SK-N-SH (cell line): ENCODE data around the gene CFAP43. TPM values are rescaled to one million over a fixed set of nuclear protein-coding genes. Genes with fewer than 3 reads are reported as not detected.

Source experiments
- CTCF ChIA-PET: fragments of 300-600, 350-600 bp; formaldehyde crosslinking; extraction: SDS; loops from one replicate; lab custom pipeline; 2021; lab: Yijun Ruan, JAX
- POLR2A ChIA-PET: fragments of 350-600 bp; sonication (Branson Sonifier 250); formaldehyde crosslinking; extraction: SDS; loops from one replicate; lab custom pipeline; 2020; ENCODE audit warnings: antibody characterized with exemption, inconsistent platforms; lab: Yijun Ruan, JAX
- DNase-seq: peaks from one replicate; pipeline ENCODE4 v3.0.0; 2012
- H2AFZ ChIP-seq: fragments of 200-600 bp; sonication (generic); 2 replicates; pipeline ENCODE4 v1.8.1; 2016; ENCODE audit warnings: antibody characterized with exemption, mild to moderate bottlenecking, low read depth
- H3F3A ChIP-seq: fragments of 200-600 bp; sonication (generic); replicated peaks from 2 replicates; pipeline ENCODE3; 2016; ENCODE audit warnings: antibody characterized with exemption, mild to moderate bottlenecking; ENCODE audit not compliant: insufficient read depth
- H3K27ac ChIP-seq, 2 experiments: fragments of 200-500 bp in 1 of 2; fragments of 200-600 bp in 1 of 2; sonication (Bioruptor generic) in 1 of 2; sonication (generic), shearing (Covaris generic) in 1 of 2; 2 replicates each; pipeline versions ENCODE4 v1.5.1 to v1.6.1; 2014 to 2016; ENCODE audit warnings: low read depth in 2 of 2, inconsistent platforms in 1 of 2, low read length in 1 of 2, mild to moderate bottlenecking in 1 of 2, mixed read lengths in 1 of 2
- H3K27me3 ChIP-seq: fragments of 200-600 bp; sonication (generic), shearing (Covaris generic); 2 replicates; pipeline ENCODE4 v1.6.1; 2016; ENCODE audit warnings: mixed run types; ENCODE audit not compliant: insufficient read depth
- H3K36me3 ChIP-seq, 2 experiments: fragments of 200-500 bp in 1 of 2; fragments of 200-600 bp in 1 of 2; sonication (Bioruptor generic) in 1 of 2; sonication (generic) in 1 of 2; replicated peaks in 1 of 2; 2 replicates each; pipeline versions ENCODE3 to v1.5.1; 2014 to 2016; ENCODE audit warnings: low read length in 1 of 2, mild to moderate bottlenecking in 1 of 2; ENCODE audit not compliant: insufficient read depth in 2 of 2, control insufficient read depth in 1 of 2
- H3K4me1 ChIP-seq, 2 experiments: fragments of 200-500 bp in 1 of 2; fragments of 200-600 bp in 1 of 2; sonication (Bioruptor generic) in 1 of 2; sonication (generic), shearing (Covaris generic) in 1 of 2; 2 replicates each; pipeline versions ENCODE4 v1.5.1 to v1.6.1; 2014 to 2016; ENCODE audit warnings: low read depth in 1 of 2, low read length in 1 of 2, mixed run types in 1 of 2; ENCODE audit not compliant: insufficient read depth in 2 of 2, control insufficient read depth in 1 of 2
- H3K4me2 ChIP-seq: fragments of 200-600 bp; sonication (generic), shearing (Covaris generic); 2 replicates; pipeline ENCODE4 v1.6.1; 2017; ENCODE audit warnings: mixed run types
- H3K4me3 ChIP-seq, 2 experiments: fragments of 200-500 bp in 1 of 2; fragments of 200-600 bp in 1 of 2; sonication (Bioruptor generic) in 1 of 2; sonication (generic), shearing (Covaris generic) in 1 of 2; 2 replicates each; pipeline versions ENCODE4 v1.5.1 to v1.8.1; 2014 to 2016; ENCODE audit warnings: low read depth in 2 of 2, inconsistent platforms in 1 of 2, low read length in 1 of 2, mild to moderate bottlenecking in 1 of 2, mixed read lengths in 1 of 2, moderate library complexity in 1 of 2
- H3K79me2 ChIP-seq: fragments of 200-600 bp; sonication (generic); 2 replicates; pipeline ENCODE4 v1.8.1; 2017; ENCODE audit warnings: mild to moderate bottlenecking; ENCODE audit not compliant: insufficient read depth
- H3K9ac ChIP-seq: fragments of 200-600 bp; sonication (generic); 2 replicates; pipeline ENCODE4 v1.6.1; 2017; ENCODE audit warnings: mixed run types
- H3K9me2 ChIP-seq: fragments of 200-600 bp; sonication (generic); 2 replicates; pipeline ENCODE4 v1.6.1; 2017; ENCODE audit warnings: mixed run types
- H3K9me3 ChIP-seq: fragments of 200-600 bp; sonication (generic); 2 replicates; pipeline ENCODE4 v1.6.1; 2017; ENCODE audit warnings: mixed run types, mild to moderate bottlenecking, moderate library complexity
- H4K20me1 ChIP-seq: fragments of 200-600 bp; sonication (generic); 2 replicates; pipeline ENCODE4 v1.6.1; 2017; ENCODE audit warnings: mild to moderate bottlenecking, mixed run types; ENCODE audit not compliant: insufficient read depth
- CHD2 ChIP-seq: fragments of 150-350 bp; IDR thresholded peaks from 2 replicates; pipeline ENCODE4 v1.6.1; 2018; ENCODE audit warnings: low read length; ENCODE audit not compliant: partially characterized antibody
- EZH2phosphoT487 ChIP-seq: fragments of 200-600 bp; sonication (generic); IDR thresholded peaks from 2 replicates; pipeline ENCODE4 v1.6.1; 2017; ENCODE audit warnings: low read depth, mixed run types, mild to moderate bottlenecking, antibody characterized with exemption, moderate library complexity, borderline replicate concordance
- FOSL2 ChIP-seq: IDR thresholded peaks from 2 replicates; pipeline ENCODE4 v1.4.0; 2012; ENCODE audit warnings: low read depth, mild to moderate bottlenecking, moderate library complexity, borderline replicate concordance
- FOXJ3 ChIP-seq: sonication (generic); formaldehyde crosslinking; IDR thresholded peaks from 2 replicates; pipeline ENCODE4 v1.5.1; 2020; ENCODE audit warnings: mild to moderate bottlenecking, missing genetic modification reagents
- GABPA ChIP-seq: IDR thresholded peaks from 2 replicates; pipeline ENCODE4 v1.4.0; 2012; ENCODE audit warnings: low read depth, mild to moderate bottlenecking
- JUND ChIP-seq: IDR thresholded peaks from 2 replicates; pipeline ENCODE4 v1.4.0; 2012
- MEF2A ChIP-seq: IDR thresholded peaks from 2 replicates; pipeline ENCODE4 v1.4.0; 2012; ENCODE audit warnings: low read depth, borderline replicate concordance
- PBX3 ChIP-seq: IDR thresholded peaks from 2 replicates; pipeline ENCODE4; 2012
- RAD21 ChIP-seq: IDR thresholded peaks from 2 replicates; pipeline ENCODE4 v1.6.1; 2012; ENCODE audit warnings: mild to moderate bottlenecking, low read length
- RCOR1 ChIP-seq: fragments of 150-350 bp; IDR thresholded peaks from 2 replicates; pipeline ENCODE4 v1.6.1; 2017; ENCODE audit warnings: antibody characterized with exemption, low read length
- TAF1 ChIP-seq: IDR thresholded peaks from 2 replicates; pipeline ENCODE4 v1.6.1; 2012; ENCODE audit warnings: low read depth, mild to moderate bottlenecking, low read length, moderate library complexity, borderline replicate concordance
- TCF12 ChIP-seq: IDR thresholded peaks from 2 replicates; pipeline ENCODE4 v1.4.0; 2012
- WGBS: methylation state at CpG from one replicate; pipeline ENCODE4 v1.1.6; 2017; ENCODE audit warnings: low lambda C conversion rate; 5-methylcytosine and 5-hydroxymethylcytosine counted together
- polyA plus RNA-seq, 3 experiments: library from polyadenylated mRNA; depleted of rRNA; stranded (reverse); fragments of >200 nt; gene quantifications; 2 replicates each; pipeline ENCODE4 v1.2.3, GENCODE V29; 2012
- TF ChIP-seq, protein P1 (sequence below): IDR thresholded peaks from 2 replicates; pipeline ENCODE4 v1.4.0; 2012; ENCODE audit warnings: low read depth, borderline replicate concordance

Gene CFAP43
- polyA plus RNA-seq, 1 of the 3 experiments (the other 2 are of a cell fraction): 0.35 TPM

DNA sequence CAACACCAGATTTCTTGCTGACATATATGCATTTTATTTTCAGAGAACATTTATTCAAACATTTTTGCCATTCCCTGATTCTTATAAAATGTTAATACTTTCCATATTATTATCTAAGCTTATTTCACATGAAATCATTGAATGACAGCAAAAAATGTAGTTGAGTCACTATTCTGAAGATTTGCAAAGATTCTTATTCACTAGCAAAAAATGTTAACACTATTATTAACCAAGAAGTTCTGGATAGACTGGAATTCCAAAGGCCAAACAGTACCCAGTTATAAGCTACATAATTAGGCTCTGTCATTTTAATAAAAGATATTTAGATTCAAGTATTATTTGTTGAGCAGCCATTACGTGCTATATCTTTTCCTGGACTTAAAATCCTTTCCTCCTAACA is 41.1 kb upstream of the CFAP43 start:
- no peaks in the 10 kb centered on the region for H3K27me3 ChIP-seq
- H3F3A ChIP-seq: peaks cover 19% of the 10 kb centered on the region
- peak overlapping the region in 1 of 2 experiments; percentile 76; a peak in 2 of 4 replicates for H3K27ac ChIP-seq
- H3K79me2 ChIP-seq: peaks cover 1% of the 10 kb centered on the region
- DNase-seq: no peak
- H3K9ac ChIP-seq: peak overlapping the region; percentile 13; the same call in 1 of the 2 replicates
- 49% methylated on average over 1 of the region's 1 CpG for WGBS
- no peaks in the 10 kb centered on the region for H3K9me2 ChIP-seq
- ChIA-PET CTCF (interaction anchor here (0.9 to 8.7 kb wide), 10 partner anchors 9 to 266 kb away, joined by 3 to 118 read pairs (median 15); partner anchors contain the start of genes CFAP58, GSTO1 and ITPRIP), POLR2A (interaction anchor here (1.4 kb wide), 1 partner anchor 18 kb away, joined by 4 read pairs; the partner anchor contains the start of gene GSTO1)
- H3K4me3 ChIP-seq: no peak overlapping the region
- peak overlapping the region; percentile 6; the same call in 1 of the 2 replicates for H3K4me2 ChIP-seq
- H3K9me3 ChIP-seq: no peaks in the 10 kb centered on the region
- no peaks in the 10 kb centered on the region for H4K20me1 ChIP-seq
- peaks cover 6 to 11% of the 10 kb centered on the region in 2 experiments; a peak in 2 of 4 replicates for H3K4me1 ChIP-seq
- peaks cover 1 to 3% of the 10 kb centered on the region in 2 experiments for H3K36me3 ChIP-seq
- H2AFZ ChIP-seq: peak overlapping the region; percentile 47
- no peak for TF ChIP-seq RAD21
- TF ChIP-seq, protein P1, sequence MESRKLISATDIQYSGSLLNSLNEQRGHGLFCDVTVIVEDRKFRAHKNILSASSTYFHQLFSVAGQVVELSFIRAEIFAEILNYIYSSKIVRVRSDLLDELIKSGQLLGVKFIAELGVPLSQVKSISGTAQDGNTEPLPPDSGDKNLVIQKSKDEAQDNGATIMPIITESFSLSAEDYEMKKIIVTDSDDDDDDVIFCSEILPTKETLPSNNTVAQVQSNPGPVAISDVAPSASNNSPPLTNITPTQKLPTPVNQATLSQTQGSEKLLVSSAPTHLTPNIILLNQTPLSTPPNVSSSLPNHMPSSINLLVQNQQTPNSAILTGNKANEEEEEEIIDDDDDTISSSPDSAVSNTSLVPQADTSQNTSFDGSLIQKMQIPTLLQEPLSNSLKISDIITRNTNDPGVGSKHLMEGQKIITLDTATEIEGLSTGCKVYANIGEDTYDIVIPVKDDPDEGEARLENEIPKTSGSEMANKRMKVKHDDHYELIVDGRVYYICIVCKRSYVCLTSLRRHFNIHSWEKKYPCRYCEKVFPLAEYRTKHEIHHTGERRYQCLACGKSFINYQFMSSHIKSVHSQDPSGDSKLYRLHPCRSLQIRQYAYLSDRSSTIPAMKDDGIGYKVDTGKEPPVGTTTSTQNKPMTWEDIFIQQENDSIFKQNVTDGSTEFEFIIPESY: no peak
- peak; percentile 42 for TF ChIP-seq JUND
- no peak for TF ChIP-seq CHD2
- no peak for TF ChIP-seq TAF1
- 0 out of 2 replicates have a peak, but pooled peaks have one; percentile 5 for TF ChIP-seq PBX3
- TF ChIP-seq MEF2A: no peak
- TF ChIP-seq RCOR1: no peak
- TF ChIP-seq GABPA: no peak
- TF ChIP-seq FOSL2: peak; percentile 38; the same call in 1 of the 2 replicates
- no peak for TF ChIP-seq FOXJ3 (CRISPR knock-in tag)
- TF ChIP-seq EZH2phosphoT487: no peak
- 0 out of 2 replicates have a peak, but pooled peaks have one; percentile 22 for TF ChIP-seq TCF12
